ENCODE data around the gene ZNF614. TPM values are rescaled to one million over a fixed set of nuclear protein-coding genes. Genes with fewer than 3 reads are reported as not detected.
"Not testable (repeated sequence)": the region's sequence is repeated elsewhere in the genome, so short reads cannot be mapped to it uniquely, and the experiment has no call there.

Gene ZNF614
- 10 to 100 TPM in 1 of 4 donors, 1 to 10 TPM in 3; 7.5 to 10.5 (median 8.0) TPM for total RNA-seq
- 4.0 TPM for polyA plus RNA-seq
- long read RNA-seq, donor 1, full-length matches to known transcripts, result 12 of 13 reads
- long read RNA-seq, donor 1, partial matches to known transcripts, result 0 of 13 reads
- long read RNA-seq, donor 1, other reads (novel, unspliced or antisense), result 1 of 13 reads
- long read RNA-seq, donor 2, full-length matches to known transcripts, result 7 of 7 reads
- long read RNA-seq, donor 2, partial matches to known transcripts, result 0 of 7 reads
- long read RNA-seq, donor 2, other reads (novel, unspliced or antisense), result 0 of 7 reads
- long read RNA-seq, donor 3, full-length matches to known transcripts, result 28 of 36 reads
- long read RNA-seq, donor 3, partial matches to known transcripts, result 1 of 36 reads
- long read RNA-seq, donor 3, other reads (novel, unspliced or antisense), result 7 of 36 reads
- long read RNA-seq, donor 4, full-length matches to known transcripts, result 5 of 6 reads
- long read RNA-seq, donor 4, partial matches to known transcripts, result 0 of 6 reads
- long read RNA-seq, donor 4, other reads (novel, unspliced or antisense), result 1 of 6 reads

DNA sequence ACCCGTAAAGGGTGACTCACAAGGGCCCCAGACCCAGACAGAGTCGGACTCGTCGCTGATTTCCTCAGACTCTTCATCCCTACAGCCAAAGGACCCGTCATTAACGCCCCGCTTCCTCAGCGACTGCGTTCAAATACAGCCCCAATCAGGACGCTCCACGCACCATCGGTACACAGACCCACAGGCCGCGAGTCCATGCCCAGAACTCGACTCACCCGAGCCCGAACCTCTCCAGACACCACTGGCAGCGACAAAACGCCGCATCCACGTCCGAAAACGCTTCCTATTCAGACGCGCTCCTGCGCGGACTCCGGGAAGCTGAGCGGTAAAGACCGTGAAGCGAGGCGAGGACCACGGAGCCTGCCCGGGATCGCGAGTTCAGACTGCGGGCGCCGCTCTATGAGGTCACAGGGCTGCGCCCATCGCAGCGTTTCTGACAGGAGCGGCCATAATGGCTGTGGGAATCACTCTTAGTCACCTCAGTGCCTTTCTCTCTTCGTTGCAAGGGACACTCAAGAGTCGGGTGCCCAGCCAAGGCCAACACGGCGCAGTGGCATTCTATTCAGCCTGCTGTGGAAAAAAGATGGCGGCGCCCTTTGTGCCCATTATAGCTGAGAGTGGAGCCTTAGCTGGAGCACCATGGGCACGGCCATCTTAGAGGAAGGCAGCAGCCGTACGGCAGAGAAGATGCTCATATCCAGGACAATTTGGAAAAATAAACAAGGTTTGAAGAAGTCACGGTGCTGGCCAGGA is at the start of gene ZNF614:
TSS of gene ZNF614 (minus strand) at position 353 of the 753 bp plus-strand sequence. CDS start 2,634 bp downstream, outside the sequence.
- intact Hi-C loops (cut with DNase I), result no loop called here
- Histone ChIP-seq H3K4me1 (ENCODE audit: control insufficient read depth, insufficient read depth, low read length) (peaks cover 7% of the 10 kb centered on the region), H3K4me3 (ENCODE audit: low read length) (peak within 1 kb of the TSS; percentile 92), H3K27ac (ENCODE audit: low read length) (peak within 1 kb of the TSS; percentile 99), H3K9me3 (ENCODE audit: control insufficient read depth, low read length) (peaks cover 5% of the 10 kb centered on the region), H3K27me3 (ENCODE audit: control insufficient read depth, insufficient read depth) (no peaks in the 10 kb centered on the region)
- ATAC-seq, result peak; percentile 98 to 99
- WGBS, result under 1% methylated on average over 53 of the region's 53 CpGs
- DNase-seq, result peak; percentile 89 to 95 (median 95)

DNA sequence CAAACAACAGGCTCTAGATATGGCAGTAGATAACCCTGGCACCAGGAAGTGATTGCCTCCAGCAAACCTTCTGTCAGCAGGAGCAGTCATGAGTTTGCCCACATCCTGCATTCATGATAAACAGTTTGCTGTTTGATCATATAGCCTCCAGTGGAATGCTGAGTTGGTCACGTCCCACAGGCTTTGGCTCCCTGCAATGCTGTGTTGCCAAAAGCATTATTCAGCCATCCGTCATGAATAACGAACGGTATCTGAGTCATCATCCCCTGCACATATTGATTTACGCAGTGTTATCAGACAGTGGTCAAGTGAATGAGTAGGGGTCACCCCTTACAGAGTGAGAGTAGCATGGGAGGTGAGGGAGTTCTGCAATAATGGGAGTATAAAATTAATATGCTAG is 42.3 kb upstream of the ZNF614 start:
- no peak for ATAC-seq
- Histone ChIP-seq H3K27ac (ENCODE audit: low read length) (no peak overlapping the region), H3K27me3 (ENCODE audit: control insufficient read depth, insufficient read depth) (no peaks in the 10 kb centered on the region), H3K9me3 (ENCODE audit: control insufficient read depth, low read length) (peaks cover 14% of the 10 kb centered on the region), H3K4me1 (ENCODE audit: control insufficient read depth, insufficient read depth, low read length) (no peaks in the 10 kb centered on the region), H3K4me3 (ENCODE audit: low read length) (no peak overlapping the region)
- no peak for DNase-seq
- WGBS, result 95% methylated on average over 5 of the region's 5 CpGs
- intact Hi-C loops (cut with DNase I), result no loop called here

DNA sequence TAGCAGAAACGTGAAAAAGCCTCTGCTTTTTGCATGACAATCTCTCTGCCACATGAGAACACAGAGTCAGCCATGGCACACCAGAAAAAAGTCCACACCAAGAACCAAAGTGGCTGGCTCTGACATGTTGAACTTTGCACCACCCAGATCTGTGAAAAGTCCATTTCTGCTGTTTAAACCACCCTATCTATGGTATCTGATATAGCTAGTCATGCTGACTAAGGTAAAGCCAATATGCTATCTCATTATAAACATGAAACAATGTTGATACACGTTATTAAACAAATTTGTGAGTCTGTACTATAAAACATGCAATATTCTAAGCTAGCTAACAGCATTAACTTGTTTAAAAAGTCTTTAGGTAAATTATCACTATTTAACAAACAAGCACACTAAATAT is 41.5 kb upstream of the ZNF614 start:
- no peak for DNase-seq
- no peaks in the 10 kb centered on the region for H3K27me3 ChIP-seq (ENCODE audit: control insufficient read depth, insufficient read depth)
- intact Hi-C loops (cut with DNase I), result no loop called here
- no peak overlapping the region for H3K27ac ChIP-seq (ENCODE audit: low read length)
- no peak for ATAC-seq
- 87% methylated on average over 2 of the region's 2 CpGs for WGBS
- H3K9me3 ChIP-seq (ENCODE audit: control insufficient read depth, low read length), result peaks cover 13% of the 10 kb centered on the region
- H3K4me3 ChIP-seq (ENCODE audit: low read length), result no peak overlapping the region
- H3K4me1 ChIP-seq (ENCODE audit: control insufficient read depth, insufficient read depth, low read length), result no peaks in the 10 kb centered on the region

DNA sequence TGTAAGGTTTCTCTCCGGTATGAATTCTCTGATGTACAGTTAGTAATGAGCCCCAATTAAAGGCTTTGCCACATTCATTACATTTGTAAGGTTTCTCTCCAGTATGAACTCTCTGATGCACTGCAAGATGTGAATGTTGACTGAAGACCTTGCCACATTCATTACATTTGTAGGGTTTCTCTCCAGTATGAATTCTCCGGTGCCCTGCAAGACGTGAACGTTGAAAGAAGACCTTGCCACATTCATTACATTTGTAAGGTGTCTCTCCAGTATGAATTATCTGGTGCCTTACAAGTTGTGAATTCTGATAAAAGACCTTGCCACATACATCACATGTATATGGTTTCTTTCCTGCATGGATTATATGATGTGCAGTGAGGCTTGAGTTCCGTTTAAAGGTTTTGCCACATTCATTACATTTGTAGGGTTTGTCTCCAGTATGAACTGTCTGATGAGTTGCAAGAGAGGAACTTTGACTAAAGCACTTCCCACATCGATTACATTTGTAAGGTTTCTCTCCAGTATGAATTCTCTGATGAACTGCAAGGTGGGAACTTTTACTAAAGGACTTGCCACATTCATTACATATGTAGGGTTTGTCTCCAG is 38.2 kb upstream of the ZNF614 start:
- Histone ChIP-seq H3K27ac (ENCODE audit: low read length) (no peak overlapping the region), H3K9me3 (ENCODE audit: control insufficient read depth, low read length) (peaks cover 16% of the 10 kb centered on the region), H3K4me1 (ENCODE audit: control insufficient read depth, insufficient read depth, low read length) (no peaks in the 10 kb centered on the region), H3K4me3 (ENCODE audit: low read length) (no peak overlapping the region), H3K27me3 (ENCODE audit: control insufficient read depth, insufficient read depth) (no peaks in the 10 kb centered on the region)
- ATAC-seq (no peak), DNase-seq (no peak)
- 97% methylated on average over 6 of the region's 6 CpGs for WGBS
- intact Hi-C loops (cut with DNase I), result no loop called here

DNA sequence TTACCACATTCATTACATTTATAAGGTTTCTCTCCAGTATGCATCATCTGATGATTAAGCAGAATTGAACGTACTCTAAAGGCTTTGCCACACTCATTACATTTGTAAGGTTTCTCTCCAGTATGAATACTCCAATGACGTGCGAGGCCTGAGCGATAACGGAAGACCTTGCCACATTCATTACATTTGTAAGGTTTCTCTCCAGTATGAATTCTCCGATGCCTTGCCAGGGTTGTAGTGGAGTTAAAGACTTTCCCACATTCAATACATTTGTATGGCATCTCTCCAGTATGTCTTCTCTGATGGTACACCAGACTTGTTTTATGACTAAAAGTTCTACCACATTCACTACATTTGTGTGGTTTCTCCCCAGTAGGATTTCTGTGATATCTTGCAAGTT is 37.2 kb upstream of the ZNF614 start:
- no peak overlapping the region for H3K27ac ChIP-seq (ENCODE audit: low read length)
- no peak for DNase-seq
- intact Hi-C loops (cut with DNase I), result no loop called here
- no peak for ATAC-seq
- H3K4me3 ChIP-seq (ENCODE audit: low read length), result no peak overlapping the region
- no peaks in the 10 kb centered on the region for H3K4me1 ChIP-seq (ENCODE audit: control insufficient read depth, insufficient read depth, low read length)
- H3K27me3 ChIP-seq (ENCODE audit: control insufficient read depth, insufficient read depth), result no peaks in the 10 kb centered on the region
- peaks cover 14% of the 10 kb centered on the region for H3K9me3 ChIP-seq (ENCODE audit: control insufficient read depth, low read length)
- WGBS, result 98% methylated on average over 6 of the region's 6 CpGs

DNA sequence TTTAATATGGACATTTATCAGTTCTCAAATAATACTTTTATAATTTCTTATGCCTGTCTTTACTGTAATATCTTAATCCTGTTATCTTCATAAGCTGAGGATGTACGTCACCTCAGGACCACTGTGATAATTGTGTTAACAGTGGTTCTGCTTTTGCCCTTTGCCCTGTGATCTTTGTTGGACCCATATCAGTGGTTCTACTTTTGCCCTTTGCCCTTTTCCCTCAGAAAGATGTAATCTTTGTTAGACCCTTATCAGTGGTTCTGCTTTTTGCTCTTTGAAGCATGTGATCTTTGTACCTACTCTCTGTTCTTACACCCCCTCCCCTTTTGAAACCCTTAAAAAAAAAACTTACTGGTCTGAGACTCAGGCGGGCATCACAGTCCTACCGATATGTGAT is 28.3 kb upstream of the ZNF614 start:
- H3K9me3 ChIP-seq (ENCODE audit: control insufficient read depth, low read length); H3K27ac ChIP-seq (ENCODE audit: low read length); H3K4me1 ChIP-seq (ENCODE audit: control insufficient read depth, insufficient read depth, low read length); ATAC-seq; H3K27me3 ChIP-seq (ENCODE audit: control insufficient read depth, insufficient read depth); intact Hi-C loops (cut with DNase I); DNase-seq; H3K4me3 ChIP-seq (ENCODE audit: low read length): not testable (repeated sequence)
- WGBS, result 98% methylated on average over 3 of the region's 3 CpGs

DNA sequence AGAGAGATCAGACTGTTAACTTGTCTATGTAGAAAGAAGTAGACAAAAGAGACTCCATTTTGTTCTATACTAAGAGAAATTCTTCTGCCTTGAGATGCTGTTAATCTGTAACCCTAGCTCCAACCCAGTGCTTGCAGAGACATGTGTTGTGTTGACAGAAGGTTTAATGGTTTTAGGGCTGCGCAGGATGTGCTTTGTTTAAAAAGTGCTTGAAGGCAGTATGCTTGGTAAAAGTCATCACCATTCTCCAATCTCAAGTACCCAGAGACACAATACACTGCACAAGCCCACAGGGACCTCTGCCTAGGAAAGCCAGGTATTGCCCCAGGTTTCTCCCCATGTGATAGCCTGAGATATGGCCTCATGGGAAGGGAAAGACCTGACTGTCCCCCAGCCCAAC is 23.6 kb upstream of the ZNF614 start:
- WGBS, result 98% methylated on average over 1 of the region's 1 CpG
- H3K4me3 ChIP-seq (ENCODE audit: low read length); H3K27me3 ChIP-seq (ENCODE audit: control insufficient read depth, insufficient read depth); H3K27ac ChIP-seq (ENCODE audit: low read length); intact Hi-C loops (cut with DNase I); H3K4me1 ChIP-seq (ENCODE audit: control insufficient read depth, insufficient read depth, low read length); H3K9me3 ChIP-seq (ENCODE audit: control insufficient read depth, low read length); DNase-seq; ATAC-seq: not testable (repeated sequence)

DNA sequence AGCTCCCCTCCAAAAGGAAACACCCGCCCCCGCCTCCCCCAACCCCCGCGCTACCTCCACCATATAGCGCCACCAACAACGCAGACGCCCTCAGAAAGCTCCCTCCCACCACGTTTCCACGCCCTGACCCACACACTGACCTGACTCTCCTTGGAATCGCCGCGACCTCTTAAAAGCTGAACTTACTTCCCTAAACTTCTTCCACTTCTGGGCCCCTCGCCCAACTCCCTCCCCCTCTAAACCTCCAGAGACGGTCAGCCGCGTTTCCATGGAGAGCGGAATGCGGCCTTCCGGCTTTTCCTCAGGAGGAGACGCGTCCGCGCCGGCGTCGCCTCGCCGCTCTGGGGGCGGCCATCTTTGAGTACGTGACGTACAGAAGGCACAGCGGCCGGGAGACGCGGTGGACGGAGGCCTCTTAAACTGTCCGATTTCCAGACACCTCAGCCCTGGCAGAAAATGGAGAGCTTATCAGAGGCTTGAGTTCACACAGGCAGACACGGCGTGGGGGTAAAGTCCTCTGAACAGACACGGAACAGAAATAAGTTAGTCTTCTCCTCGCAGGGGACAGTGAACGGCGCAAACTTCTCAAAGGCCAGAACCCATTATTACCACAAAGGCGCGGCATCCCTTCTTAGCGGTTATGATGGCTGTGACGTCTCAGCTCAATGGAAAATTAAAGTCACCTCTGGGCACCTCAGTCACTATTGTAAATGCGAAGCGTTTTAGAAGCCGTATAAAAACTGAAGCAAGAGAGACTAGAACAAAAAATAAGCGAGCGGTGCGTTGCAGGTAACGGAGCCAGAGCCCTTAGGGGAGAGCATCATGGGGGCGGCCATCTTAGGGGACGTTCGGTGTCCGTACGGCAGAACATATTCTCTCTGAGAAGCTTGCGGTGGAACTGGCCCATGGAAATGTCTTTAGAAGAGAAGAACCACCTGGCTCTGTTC is 20.6 kb upstream of the ZNF614 start, which contains the start of gene ZNF432:
TSS of gene ZNF432 (minus strand) at position 284 of the 947 bp plus-strand sequence. CDS start 1,970 bp downstream, outside the sequence.
- Histone ChIP-seq H3K27me3 (ENCODE audit: control insufficient read depth, insufficient read depth) (no peaks in the 10 kb centered on the region), H3K4me3 (ENCODE audit: low read length) (peak within 1 kb of the TSS; percentile 70), H3K4me1 (ENCODE audit: control insufficient read depth, insufficient read depth, low read length) (no peaks in the 10 kb centered on the region), H3K27ac (ENCODE audit: low read length) (peak within 1 kb of the TSS; percentile 89), H3K9me3 (ENCODE audit: control insufficient read depth, low read length) (no peaks in the 10 kb centered on the region)
- under 1% methylated on average over 60 of the region's 60 CpGs for WGBS
- intact Hi-C loops (cut with DNase I), result no loop called here
- peak; percentile 98 to 99 for ATAC-seq
- DNase-seq, result peak; percentile 96 to 99 (median 98)

DNA sequence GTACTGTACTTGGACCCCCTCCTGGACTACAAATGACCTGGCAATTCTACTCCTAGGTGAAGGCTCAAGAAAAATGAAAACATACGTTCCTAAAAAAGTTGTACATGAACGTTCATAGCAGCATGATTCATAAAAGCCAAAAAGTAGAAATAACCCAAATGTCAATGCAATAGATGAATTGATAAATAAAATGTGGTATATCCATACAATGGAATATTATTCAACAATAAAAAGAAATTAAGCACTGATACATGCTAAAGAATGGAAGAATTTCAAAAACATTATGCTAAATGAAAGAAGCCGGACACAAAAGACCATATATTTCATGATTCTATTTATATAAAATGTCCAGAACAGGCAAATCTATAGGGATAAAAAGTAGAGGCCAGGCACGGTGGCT is 11.0 kb upstream of the ZNF614 start:
- Histone ChIP-seq H3K27me3 (ENCODE audit: control insufficient read depth, insufficient read depth) (no peaks in the 10 kb centered on the region), H3K4me1 (ENCODE audit: control insufficient read depth, insufficient read depth, low read length) (no peaks in the 10 kb centered on the region), H3K27ac (ENCODE audit: low read length) (no peak overlapping the region), H3K4me3 (ENCODE audit: low read length) (no peak overlapping the region), H3K9me3 (ENCODE audit: control insufficient read depth, low read length) (peaks cover 20% of the 10 kb centered on the region)
- DNase-seq (no peak), ATAC-seq (no peak)
- intact Hi-C loops (cut with DNase I), result no loop called here
- WGBS, result 96% methylated on average over 4 of the region's 4 CpGs
